SH-SY5Y (cell line): ENCODE measurements around the gene CRYBG1.

ENCODE experiments used
- GATA2 ChIP-seq: IDR thresholded peaks from 2 replicates; pipeline ENCODE4 v1.6.1; 2011; ENCODE audit warnings: mild to moderate bottlenecking, low read depth, low read length
- GATA3 ChIP-seq: IDR thresholded peaks from 2 replicates; pipeline ENCODE4 v1.6.1; 2011; ENCODE audit warnings: low read depth, mild to moderate bottlenecking, low read length, moderate library complexity

Gene CRYBG1

DNA sequence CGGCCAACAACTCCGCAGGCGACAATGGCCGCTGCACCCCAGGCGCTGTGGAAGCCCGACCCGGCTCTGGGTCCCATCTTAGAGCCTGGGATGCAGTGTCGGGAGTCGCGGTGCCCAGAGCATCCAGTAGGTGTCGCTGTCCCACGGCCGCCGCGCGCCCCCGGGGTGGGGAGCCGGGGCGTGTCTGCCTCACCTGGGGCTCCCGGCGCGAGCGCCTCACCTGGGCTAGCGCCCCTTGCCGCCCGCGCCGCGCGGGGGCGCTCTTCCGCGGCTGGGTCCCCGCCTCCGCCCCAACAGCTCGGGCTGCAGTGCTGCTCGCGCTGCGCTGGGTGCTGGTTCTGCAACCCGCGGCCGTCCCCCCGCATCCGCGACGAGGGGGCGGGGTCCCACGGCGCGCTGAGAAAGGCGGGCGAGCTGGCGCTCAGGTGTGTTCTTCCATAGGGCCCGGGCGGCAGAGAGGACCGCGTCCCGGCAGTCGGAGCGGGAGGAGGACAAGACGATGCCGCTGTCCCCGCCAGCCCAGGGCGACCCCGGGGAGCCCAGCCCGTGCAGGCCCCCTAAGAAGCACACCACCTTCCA is at the start of gene CRYBG1:
Gene CRYBG1, plus strand, starts transcription at position 308 of the 579 bp plus-strand sequence. Its CDS starts 192 bp downstream, at position 500.
- TF ChIP-seq GATA2 (no peak), GATA3 (no peak)

- TF ChIP-seq GATA2 (no peak), GATA3 (no peak)
These were observed 44.6 kb upstream of the CRYBG1 start for GRCh38 chr6:106315765-106316374.

GRCh38 chr6:106316375-106316766 is 44.1 kb upstream of the CRYBG1 start:
- TF ChIP-seq GATA2: no peak

- TF ChIP-seq GATA2 (no peak), GATA3 (no peak)
These were observed 42.5 kb upstream of the CRYBG1 start for GRCh38 chr6:106318061-106318460.

- no peak for TF ChIP-seq GATA2
- TF ChIP-seq GATA3: no peak
These were observed 41.7 kb upstream of the CRYBG1 start for GRCh38 chr6:106318851-106319250.

DNA sequence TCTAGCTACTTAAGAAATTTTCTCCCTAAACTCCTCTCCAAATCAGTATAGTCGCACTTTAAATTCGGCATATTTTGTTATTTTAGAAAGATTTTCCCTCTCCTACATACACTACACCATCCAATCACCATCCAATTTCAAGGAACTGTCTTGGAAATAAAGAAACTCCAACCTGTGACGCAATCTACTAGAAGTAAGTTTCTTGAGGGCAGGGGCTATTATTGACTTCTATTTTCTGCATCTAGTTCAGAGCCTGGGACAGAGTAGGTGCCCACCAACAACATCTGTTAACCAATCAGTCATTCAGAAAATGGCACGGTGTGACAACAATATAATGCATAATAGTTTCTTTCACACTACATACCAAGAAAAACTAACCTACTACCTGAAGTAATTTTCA is 38.6 kb upstream of the CRYBG1 start:
- no peak for TF ChIP-seq GATA3
- TF ChIP-seq GATA2: no peak

- TF ChIP-seq GATA2 (no peak), GATA3 (no peak)
These were observed 35.7 kb upstream of the CRYBG1 start for GRCh38 chr6:106324726-106325335.

DNA sequence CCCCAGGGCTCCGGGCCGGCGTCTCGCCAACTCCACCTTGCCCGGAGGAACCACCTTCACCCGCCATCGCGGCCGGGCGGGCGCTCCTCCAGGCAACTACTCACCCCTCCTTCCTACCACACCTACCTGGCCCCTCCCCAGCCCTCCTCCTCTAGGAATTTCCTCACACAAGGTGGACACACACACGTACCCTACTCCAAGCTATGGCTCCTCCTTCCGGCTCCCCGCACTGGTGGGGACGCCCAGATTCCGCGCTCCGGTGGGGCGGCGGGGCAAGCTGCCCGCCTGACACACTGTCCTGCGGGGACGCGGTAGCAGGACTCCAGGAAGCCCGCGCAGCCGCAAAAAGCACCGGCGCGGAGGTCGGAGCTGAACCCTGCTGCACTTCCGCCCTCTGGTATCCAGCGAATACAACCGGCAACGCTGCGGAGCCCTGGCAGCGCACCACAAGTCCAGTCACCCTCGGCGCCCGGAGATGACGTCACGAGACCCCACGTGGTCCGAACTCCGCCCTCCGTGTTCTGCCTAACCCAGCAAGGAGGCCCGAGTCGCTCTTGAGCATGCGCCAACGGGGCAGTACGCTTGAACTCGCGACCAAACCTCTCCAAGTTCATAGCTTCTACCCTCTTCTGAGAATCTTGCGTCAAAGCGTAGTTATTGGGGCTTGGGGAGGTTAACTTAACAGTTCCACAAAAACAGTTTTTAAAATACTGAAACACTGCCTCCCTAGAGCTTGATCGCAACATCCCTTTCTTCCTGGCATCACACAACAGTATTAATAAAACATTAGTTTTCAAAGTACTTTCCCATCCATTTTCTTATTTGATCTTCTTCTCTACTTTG is 35.0 kb upstream of the CRYBG1 start, which contains the start of gene ATG5:
Gene ATG5, minus strand, starts transcription at position 425 of the 843 bp plus-strand sequence. CDS start 9,552 bp downstream, outside the sequence.
- TF ChIP-seq GATA3: no peak
- no peak for TF ChIP-seq GATA2

GRCh38 chr6:106334646-106335448 is 25.7 kb upstream of the CRYBG1 start:
- TF ChIP-seq GATA2: no peak
- TF ChIP-seq GATA3: no peak

DNA sequence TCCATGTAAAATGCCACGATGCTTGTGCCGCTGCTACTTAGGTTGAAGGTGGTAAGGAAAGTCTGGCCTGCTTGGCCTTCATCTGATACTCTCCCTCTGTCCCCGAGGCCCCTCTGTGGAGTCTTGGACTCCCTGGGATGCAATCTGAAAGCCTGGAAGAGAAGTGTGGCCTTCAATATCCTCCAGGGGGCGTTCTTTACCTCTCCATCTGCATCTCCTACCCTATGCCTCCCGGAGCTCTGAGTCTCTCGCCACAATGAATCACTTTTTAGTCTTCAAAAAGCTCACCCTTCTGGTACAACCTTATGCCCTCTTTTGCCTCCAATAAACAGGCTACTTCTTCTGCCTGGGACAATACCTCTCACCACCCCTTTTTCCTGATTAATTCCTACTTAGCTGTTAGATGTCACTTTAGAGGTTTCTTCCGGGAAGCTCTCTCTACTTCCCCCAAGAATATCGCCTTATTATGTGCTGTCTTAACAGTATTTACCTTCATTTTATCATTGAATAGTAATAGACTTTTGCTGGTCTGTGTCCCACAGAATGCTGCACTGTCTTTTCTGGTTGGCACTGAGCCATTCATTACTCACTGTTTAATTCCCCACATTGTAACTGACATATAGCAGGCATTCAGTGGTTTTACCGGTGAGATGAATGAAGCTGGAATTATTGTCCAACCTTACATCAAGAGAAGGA is 21.0 kb upstream of the CRYBG1 start:
- TF ChIP-seq GATA3: no peak
- no peak for TF ChIP-seq GATA2

DNA sequence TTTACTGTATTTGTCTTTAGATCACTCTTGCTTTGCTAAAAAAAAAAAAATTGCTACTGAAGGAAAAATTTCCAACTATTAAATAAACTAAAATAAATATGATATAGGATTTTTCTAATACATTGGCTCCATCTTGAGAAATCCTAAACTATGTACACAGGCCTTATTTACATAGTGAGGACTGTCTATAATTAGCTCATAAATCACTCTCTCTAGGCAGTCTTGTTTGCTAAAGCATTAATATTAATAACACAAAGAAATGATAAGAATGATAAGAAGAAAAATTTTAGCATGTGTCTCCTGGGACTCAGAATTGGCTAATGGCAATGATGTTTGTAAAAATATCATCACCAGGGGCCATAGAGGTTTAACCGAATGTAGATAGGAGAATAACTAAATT is 13.3 kb upstream of the CRYBG1 start:
- no peak for TF ChIP-seq GATA2
- TF ChIP-seq GATA3: no peak

GRCh38 chr6:106356378-106356777 is 4.1 kb upstream of the CRYBG1 start:
- TF ChIP-seq GATA3 (no peak), GATA2 (no peak)

DNA sequence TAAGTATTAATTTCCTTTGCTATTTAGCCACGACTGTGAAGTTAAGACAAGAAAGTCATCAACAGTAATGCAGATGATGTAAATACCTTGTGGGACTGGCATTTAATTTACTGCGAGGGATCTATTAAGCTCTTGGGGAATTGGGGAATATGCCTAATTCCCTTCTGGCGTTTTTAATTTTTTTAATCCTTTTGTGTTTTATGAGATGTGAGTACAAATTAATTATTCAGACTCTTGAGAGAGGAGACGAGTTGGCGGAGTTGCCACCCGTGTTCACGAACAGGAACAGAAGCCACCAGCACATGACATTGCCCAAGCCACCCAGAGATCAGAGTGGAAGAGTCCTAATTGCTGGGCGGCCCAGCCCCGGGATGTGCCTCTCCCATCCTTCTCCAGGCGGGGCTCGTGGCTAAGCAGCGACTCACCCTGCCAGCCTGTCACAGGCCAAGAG is 533 bp upstream of the CRYBG1 start:
- TF ChIP-seq GATA2 (no peak), GATA3 (no peak)

DNA sequence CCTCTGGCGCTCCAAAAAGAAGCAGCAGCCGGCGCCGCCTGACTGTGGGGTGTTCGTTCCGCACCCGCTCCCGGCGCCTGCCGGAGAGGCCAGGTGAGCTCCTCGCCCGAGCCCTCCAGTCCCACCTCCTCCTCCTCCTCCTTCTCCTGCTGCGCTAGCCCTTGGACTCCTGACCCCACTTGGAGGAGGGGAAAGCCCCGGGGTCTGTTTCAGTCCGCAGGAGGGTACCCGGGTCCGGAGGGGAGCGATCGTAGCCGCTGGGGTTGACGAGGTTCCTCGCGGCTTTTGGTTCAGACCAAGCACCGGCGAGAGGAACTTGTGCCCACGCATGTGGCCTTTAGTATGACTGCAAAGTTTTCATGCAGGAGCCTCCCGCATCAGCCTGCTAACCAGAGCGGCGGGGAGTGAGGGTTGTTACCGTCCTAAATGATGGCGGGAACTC is 493 bp downstream of the CRYBG1 start:
- no peak; the same call in 1 of the 2 replicates for TF ChIP-seq GATA2
- no peak for TF ChIP-seq GATA3
